ENCODE measurements around the gene MMAA.
"Not testable (repeated sequence)": the region's sequence is repeated elsewhere in the genome, so short reads cannot be mapped to it uniquely, and the experiment has no call there.

The MMAA gene

GRCh38 chr4:145635117-145635516, 15.9 kb downstream of the MMAA start:
- DNase-seq (ENCODE audit: low spot score): no peak

- no peak for DNase-seq (ENCODE audit: low spot score)
Measured at GRCh38 chr4:145635630-145636029, 16.4 kb downstream of the MMAA start.

DNA sequence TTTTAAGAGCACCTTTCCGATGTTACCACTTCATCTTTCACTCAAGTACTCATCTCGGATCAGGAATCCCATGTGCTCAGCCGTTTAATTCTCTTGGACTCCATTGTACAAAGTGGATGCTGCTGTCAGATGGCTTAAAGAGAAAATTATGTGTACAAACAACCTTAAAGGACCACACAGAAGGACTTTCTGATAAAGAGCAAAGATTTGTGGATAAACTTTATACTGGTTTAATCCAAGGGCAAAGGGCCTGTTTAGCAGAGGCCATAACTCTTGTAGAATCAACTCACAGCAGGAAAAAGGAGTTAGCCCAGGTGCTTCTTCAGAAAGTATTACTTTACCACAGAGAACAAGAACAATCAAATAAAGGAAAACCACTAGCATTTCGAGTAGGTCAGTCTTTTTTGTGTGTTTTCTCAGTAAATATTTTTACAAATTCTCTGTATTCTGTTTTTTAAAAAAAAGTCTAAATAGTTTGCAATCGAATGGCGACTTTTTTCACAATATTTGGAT, 20.1 kb downstream of the MMAA start:
- no peak for DNase-seq (ENCODE audit: low spot score)

GRCh38 chr4:145640236-145640635, 21.1 kb downstream of the MMAA start:
- DNase-seq (ENCODE audit: low spot score): peak; percentile 20

DNA sequence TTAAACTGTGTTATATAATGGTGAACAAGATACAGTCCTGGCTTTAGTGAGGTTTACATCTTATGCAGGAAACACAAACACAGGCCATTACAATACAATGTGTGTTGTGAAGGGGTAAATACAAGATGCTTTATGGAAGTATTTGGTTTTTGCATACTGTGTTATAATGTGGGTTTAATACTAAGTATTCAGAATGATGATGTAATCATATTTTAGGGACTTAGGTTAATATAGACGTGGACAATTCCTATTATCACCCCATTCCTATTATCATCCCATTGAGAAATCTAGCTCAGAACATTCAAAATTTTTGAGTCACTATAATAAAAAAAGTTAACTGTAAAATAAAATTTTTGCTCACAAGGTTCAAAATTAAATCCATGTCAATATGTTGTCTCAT, 24.1 kb downstream of the MMAA start:
- no peak for DNase-seq (ENCODE audit: low spot score)

DNA sequence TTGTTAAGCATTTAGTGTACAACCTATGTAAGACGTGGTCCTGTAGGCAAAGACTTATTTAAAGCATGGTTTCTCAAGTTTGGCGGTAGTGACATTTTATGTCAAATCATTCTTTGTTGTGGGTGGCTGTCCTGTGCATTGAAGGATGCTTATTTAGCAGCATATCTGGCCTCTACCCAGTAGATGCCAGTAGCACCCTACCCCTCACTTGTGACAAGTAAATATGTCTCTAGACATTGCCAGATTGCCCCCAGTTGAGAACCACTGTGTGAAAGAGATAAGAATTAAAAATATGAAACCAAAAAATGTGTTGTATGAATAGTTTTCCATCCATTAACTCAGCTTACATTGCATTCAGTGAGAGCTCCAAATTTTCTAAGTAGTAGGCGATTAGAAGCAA, 25.5 kb downstream of the MMAA start:
- DNase-seq (ENCODE audit: low spot score): no peak

- no peak for DNase-seq (ENCODE audit: low spot score)
Measured at GRCh38 chr4:145656156-145656555, 37.0 kb downstream of the MMAA start.

GRCh38 chr4:145660064-145660463, 40.9 kb downstream of the MMAA start:
- DNase-seq (ENCODE audit: low spot score): no peak

GRCh38 chr4:145663194-145663593, 44.0 kb downstream of the MMAA start:
- DNase-seq (ENCODE audit: low spot score): no peak

DNA sequence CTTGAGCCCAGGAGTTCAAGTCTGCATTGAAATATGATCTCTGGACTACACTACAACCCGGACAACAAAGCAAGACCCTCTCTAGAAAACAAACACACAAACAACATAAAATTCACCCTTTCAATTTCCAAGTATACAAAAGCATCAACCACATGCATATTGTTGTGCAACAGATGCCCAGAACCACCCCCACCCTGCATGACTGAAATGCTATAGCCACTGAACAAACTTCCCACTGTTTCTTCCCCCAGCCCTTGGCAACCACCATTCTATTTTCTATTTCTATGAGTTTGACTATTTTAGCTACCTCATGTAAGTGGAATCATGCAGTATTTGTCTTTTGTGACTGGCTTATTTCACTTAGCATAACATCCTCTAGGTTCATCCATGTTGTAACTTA, 46.6 kb downstream of the MMAA start:
- no peak for DNase-seq (ENCODE audit: low spot score)

DNA sequence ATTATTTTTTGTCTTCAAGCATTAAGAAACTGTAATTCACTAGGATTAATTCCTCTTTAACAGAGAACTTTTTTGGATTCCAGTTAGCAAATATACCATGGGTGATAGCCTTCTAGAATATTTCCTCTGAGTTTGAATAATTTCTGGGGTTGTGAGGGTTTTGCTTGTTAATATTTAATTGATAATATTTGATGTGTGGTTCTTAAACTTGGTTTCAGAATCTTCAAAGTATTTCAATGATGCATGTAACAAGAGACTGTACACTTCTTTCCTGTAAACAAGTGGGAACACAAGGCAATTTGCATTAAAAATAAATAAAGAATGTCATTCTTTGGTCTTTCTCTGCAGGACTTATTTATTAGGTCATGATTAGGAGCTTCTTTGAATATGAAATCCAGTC, 51.2 kb downstream of the MMAA start:
- no peak for DNase-seq (ENCODE audit: low spot score)

- DNase-seq (ENCODE audit: low spot score): peak; percentile 82
Measured at GRCh38 chr4:145679520-145679919, 60.3 kb downstream of the MMAA start.

- peak; percentile 76 for DNase-seq (ENCODE audit: low spot score)
Measured at GRCh38 chr4:145679991-145680455, 60.8 kb downstream of the MMAA start, which contains the start of gene C4orf51. C4orf51 (plus strand) TSS chr4:145680146; CDS start chr4:145680204, 58 bp downstream.

- DNase-seq (ENCODE audit: low spot score): no peak
Measured at GRCh38 chr4:145680902-145681301, 61.7 kb downstream of the MMAA start.

DNA sequence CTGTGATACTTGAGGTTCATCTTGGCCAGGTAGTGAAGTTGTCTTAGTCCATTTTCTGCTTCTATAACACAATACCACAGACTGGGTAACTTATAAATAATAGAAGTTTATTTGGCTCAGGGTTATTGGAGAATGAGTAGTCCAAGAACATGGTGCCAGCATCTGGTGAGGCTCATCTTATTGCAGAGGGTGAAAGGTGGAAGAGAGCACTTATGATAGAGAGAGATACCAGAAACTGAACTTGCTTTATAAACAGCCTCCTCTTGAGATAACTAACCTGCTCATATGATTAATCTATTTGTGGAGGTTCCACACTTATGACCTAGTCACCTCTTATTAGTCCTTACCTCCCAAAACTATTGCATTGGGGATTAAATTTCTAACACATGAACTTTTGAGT, 62.3 kb downstream of the MMAA start:
- no peak for DNase-seq (ENCODE audit: low spot score)

DNA sequence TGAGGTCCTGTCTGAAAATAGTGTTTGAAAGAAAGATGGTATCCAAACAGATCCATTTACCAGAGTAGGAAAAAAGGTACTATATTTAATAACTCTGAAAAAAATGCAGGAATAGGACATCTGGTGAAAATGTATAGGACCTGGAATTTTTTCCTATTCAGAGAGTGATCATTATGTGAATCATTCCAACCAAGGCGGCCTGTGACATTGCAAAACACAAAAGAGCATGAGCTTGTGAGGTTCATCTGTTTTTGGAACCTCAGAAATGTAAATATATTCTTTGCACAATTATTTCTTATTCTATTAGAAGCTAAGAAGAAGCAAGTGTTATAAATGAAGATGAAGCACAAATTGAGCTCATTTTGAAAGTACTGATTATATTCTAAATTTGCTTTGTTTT, 62.8 kb downstream of the MMAA start:
- DNase-seq (ENCODE audit: low spot score): peak; percentile 9

DNA sequence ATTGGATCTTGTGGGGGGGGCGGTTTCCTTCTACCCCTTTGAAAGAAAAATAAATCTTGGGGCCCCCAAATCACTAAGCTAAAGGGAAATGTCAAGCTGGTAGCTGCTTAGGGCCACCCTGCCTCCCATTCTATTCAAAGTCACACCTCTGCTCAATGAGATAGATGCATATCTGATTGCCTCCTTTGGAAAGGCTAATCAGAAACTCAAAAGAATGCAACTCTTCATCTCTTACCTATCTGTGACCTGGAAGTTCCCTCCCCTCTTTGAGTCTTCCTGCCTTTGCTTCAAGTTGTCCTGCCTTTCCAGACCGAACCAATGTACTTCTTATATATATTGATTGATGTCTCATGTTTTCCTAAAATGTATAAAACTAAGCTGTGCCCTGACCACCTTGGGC, 67.8 kb downstream of the MMAA start:
- no peak for DNase-seq (ENCODE audit: low spot score)

DNA sequence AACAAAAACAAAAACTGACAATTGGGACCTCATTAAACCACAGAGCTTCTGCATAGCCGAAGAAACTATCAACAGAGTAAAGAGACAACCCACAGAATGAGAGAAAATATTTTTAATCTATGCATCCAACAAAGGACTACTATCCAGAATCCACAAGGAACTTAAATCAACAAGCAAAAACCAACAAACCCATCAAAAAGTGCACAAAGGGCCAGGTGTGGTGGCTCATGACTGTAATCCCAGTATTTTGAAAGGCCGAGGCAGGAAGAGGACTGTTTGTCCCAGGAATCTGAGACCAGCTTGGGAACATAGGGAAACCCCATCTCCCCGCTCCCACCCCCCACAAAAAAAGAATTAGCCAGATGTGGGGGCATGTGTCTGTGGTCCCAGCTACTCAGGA, 71.4 kb downstream of the MMAA start:
- no peak for DNase-seq (ENCODE audit: low spot score)

DNA sequence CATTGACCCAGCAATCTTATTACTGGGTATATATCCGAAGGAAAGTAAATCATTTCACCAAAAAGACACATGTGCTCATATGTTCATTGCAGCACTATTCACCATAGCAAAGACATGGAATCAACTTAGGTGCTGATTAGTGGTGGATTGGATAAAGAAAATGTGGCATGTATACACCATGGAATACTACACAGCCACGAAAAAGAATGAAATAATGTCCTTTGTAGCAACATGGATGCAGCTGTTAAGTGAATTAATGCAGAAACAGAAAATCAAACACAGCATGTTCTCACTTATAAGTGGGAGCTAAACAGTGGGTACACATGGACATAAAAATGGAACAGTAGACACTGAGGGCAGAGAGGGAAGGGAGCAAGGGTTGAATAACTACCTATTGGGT, 72.2 kb downstream of the MMAA start:
- not testable (repeated sequence) for DNase-seq (ENCODE audit: low spot score)

DNA sequence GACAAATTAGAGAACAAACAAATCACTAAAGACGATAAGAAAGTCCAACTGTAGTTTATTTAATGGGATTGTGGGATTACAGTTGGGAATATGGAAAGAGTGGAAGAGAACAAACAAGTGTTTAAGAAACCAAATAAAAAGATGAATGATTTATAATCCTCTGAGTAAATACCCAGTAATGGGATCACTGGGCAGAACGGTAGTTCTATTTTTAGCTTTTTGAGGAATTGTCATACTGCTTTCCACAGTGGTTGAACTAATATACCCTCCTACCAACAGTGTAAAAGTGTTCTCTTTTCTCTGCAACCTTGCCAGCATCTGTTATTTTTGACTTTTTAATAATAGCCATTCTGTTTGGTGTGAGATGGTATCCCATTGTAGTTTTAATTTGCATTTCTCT, 75.7 kb downstream of the MMAA start:
- no peak for DNase-seq (ENCODE audit: low spot score)

- no peak for DNase-seq (ENCODE audit: low spot score)
Measured at GRCh38 chr4:145697332-145697731, 78.1 kb downstream of the MMAA start.

- no peak for DNase-seq (ENCODE audit: low spot score)
Measured at GRCh38 chr4:145698507-145698906, 79.3 kb downstream of the MMAA start.

DNA sequence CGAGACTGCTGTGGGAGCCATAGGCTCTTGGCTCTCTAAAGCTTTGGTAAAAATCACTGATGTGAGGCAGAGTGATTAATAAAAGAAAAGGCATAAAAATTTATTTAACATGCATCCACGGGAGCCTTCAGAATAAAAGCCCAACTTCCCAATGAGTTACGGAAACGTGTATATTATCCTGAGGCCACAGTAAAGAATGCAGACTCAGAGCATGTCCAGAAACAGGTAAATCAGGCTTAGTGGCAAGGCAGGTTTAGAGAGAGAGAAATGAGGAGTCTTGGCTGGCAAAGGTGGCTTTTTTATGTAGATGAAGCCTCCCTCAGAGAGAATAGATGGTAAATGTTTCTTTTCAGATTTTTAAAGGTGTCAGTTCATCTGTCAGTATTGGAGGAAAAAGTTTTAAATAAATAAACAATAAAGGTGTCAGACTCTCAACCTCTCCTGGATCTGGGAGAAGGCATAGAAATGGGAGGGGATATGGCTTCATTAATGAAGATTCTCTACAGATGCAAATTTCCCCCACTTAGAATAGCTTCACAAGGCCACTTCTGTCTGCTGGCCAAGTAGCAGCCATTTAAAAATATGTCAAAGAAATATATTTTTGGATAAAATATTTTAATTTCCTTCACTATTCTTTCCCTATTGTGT, 84.8 kb downstream of the MMAA start:
- no peak for DNase-seq (ENCODE audit: low spot score)

- DNase-seq (ENCODE audit: low spot score): no peak
Measured at GRCh38 chr4:145709336-145709735, 90.2 kb downstream of the MMAA start.
